ENCODE data around the gene LRRC72.
"Not testable (repeated sequence)": the region's sequence is repeated elsewhere in the genome, so short reads cannot be mapped to it uniquely, and the experiment has no call there.

Gene LRRC72

DNA sequence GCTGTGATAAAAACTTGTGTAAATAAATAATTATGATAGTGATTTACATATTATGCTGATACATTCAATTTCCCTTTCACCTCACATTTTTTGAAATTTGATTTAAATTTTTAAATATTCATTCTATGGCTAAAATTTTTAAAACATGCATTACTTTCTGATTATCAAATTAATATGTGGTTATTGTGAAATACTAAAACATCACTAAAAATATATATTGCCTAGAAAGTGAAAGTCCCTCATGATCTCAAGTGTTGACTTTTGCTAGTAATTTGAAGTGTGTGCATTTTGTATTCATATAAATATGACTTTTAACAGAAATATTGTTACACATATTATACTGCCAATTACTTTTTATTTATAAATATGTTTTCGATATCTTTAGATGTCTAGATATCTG is 3.1 kb downstream of the LRRC72 start:
- no peak for DNase-seq

DNA sequence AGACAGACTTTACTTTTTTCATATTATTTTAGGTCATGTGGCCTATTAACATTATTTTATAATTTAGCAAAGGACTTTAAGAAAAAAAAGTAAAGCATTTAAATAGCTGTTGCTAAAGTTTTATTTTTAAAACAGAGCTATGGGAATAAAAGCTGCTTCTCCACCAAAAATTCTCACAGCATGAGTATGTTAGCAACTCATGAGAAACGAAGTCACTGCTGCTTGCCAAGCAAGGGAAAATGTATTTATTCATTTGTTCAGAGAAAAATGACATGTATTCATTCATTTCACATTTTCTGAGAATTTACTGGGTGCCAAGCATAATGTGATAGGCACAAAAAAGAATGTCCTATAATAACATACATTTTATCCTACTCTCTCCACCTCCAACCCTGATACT is 5.1 kb downstream of the LRRC72 start:
- DNase-seq = no peak

DNA sequence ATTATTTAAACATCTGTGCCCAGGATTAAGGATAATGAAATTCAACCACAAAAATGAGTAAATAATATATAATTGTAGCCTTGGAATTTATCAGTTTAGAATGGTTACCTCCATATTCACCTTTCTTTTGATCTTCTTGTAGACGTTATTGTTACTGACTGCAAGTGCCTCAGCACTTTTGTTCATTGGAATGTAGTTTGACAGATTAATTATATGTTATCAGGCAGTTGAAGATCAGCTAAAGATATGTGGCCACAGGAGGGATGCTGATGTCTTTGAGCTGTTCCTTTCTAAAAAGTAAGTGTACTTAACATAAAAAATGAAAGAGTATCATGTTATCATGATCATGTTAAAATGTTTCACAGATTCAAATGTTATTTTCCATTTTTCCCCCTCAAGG is 5.6 kb downstream of the LRRC72 start:
- no peak for DNase-seq

DNA sequence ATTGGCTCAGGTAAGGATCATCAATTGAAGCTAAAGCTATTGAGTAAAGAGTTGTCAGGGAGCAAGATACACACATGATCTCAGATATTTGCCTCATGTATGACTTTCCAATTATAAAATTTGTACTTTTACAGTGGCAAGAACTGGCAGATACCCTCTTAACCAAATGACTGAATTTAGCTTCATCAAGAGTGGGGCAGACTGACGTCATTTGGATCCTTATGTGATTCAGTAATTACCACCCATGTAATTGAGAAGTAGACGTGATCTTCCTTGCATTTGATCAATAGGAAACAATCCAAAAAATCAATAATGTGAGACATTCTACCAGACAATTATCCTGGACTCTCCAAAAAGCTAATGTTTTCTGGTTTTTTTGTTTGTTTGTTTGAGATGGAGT is 8.9 kb downstream of the LRRC72 start:
- DNase-seq = no peak

DNA sequence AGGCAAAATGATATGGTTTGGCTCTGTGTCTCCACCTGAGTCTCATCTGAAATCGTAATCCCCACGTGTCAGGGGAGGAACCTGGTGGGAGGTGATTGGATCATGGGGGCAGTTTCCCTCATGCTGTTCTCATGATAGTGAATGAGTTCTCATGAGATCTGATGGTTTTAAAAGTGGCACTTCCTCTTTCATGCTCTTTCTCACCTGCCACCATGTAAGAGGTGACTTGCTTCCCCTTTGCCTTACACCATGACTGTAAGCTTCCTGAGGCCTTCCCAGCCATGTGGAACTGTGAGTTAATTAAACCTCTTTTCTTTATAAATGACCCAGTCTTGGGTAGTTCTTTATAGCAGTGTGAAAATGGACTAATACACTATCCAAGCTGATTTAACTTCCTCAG is 13.9 kb downstream of the LRRC72 start:
- not testable (repeated sequence) for DNase-seq

DNA sequence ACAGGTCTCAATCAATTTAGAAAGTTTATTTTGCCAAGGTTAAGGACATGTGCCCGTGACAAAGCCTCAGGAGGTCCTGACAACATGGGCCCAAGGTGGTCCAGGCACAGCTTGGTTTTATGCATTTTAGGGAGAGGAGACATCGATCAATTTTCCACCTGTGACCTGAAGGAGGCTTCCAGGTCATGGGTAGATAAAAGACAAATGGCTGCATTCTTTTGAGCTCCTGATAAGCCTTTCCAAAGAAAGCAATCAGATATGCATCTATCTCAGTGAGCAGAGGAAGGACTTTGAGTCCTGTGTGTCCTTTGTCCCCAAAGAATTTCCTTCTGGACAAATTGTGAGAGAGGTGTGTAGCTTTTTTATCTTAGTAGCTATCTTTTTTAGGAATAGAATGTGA is 15.8 kb downstream of the LRRC72 start:
- no peak for DNase-seq

DNA sequence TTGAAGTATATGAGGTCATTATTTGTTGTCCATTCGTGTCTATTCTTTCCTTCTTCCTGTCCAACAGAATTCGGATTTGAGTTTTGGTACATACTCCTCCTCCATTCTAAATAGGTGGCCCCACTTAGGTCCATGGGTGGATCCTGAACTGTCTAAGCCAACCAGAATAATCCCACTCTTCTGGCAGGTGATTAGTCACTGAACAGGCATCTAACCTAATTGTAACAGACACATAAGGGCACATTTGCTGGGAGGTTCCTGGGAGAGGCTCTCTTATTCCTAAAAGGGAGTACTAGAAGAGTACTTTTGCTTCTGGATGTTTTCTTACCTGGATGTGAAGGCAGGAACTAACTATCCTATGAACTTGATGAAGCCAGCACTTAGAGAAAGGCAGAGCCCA is 16.8 kb downstream of the LRRC72 start:
- DNase-seq = no peak

DNA sequence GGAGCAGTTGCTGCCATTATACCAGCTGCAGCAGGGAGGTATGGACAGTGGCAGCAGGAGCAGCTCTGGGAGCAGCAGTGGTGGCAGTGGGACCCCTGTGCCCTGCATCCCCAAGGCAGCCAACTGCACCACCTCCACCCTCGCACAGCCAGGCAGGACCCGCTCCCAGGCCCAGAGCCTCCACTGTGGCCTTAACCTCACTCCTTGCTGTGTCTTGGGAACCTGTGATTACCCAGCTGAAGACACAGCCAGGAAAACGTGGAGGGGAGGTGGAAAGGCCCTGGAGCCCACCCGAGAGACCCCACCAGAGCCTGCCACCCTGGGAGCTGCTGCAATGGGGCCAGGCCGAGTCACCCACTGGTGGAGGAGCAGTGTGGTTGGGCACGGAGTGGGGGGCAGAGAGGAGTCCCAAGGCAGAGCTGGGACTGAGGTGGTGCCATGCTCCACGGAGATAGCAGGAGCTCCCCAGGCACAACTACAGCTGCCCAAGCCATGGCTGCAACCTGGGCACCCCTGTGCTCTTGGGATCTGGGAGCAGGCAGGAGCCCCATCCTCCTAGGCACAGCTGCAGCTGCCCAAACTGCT is 20.4 kb downstream of the LRRC72 start:
- DNase-seq = no peak

DNA sequence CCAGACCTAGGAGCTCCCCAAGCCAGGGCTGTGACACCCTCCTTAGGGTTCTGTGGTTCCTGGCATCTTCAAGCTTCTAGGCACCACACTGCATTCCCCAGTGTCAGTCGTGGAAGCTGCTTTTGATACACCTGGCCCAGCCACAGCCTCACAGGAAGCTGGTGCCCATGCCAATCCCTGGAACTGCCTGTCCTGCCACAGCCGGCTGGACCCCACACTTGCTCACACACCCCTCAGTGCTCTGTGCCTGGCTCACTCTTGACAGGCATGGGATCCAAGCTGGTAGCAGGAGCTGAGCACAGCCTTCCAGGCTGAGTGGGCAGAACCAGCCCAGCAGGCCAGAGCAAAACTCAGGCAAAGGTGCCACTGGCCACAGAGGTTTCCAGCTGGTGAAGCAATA is 21.8 kb downstream of the LRRC72 start:
- no peak for DNase-seq

DNA sequence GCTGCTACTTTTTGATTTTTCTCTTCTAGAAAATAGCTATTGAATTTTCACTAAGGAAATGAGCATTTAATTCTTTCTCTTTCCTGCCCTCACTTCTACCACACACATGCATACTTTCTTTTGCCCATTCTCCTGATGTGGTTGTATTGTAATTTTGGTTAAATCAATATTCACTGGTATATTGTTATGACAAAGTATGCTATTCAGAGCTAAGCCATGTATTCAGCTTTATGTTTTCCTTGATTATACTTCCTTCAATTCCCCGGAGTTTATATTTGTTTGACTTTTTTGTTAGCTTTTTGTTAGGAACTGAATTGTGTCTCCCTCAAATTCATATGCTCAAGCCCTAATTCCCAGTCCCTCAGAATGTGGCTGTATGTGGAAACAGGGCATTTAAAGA is 24.0 kb downstream of the LRRC72 start:
- no peak for DNase-seq

DNA sequence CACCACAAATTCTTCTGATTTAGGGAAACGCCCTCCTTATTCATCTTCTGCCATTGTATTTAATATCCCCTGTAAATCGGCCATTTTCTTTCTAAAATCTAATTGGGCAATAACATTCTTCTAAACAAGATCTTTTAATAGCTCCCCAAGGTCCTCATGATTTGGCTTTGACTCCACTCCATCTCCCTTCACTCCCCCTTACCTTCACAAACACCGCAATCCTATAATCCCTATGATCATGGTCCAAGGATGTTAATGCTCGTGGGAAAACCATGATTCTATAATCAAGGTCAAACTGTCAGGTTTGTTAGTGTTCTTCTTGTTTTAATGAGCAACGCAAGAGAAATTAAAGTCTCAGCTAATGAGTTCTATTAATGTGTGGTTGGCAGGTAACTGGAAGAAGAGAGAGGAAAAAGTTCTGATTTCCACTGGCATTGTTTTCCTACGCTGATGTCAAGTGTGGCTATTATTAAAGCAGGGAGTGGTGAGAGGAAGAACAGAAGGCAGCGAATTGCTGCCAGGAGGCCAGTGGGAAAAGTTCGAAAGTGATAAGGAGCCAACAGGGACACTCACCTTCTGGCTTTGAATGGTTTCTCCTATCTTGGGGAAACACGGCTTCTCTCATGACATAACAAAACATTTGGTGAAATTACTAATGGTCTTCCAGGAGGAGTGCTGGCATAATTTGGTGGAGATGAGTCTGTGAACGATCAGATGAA is 28.1 kb downstream of the LRRC72 start:
- DNase-seq = no peak

DNA sequence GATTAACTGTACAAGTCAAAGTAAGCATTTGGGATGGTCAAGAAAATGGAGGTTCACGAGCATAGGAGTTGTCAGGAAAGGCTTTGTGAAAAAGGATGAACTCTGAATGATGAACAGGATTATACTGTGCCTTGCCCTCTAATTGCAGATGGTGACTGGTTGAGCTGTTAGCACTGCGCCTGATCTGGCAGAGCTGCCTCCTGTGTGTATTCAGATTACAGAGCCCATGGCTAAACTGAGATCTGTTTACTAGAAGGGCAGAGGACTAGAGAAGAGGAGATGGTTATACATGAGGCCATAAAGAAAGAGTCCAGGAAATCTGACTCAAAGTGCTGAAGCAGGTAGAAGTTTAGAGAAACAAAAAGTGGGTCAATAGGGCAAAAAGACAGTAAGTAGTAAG is 29.7 kb downstream of the LRRC72 start:
- no peak for DNase-seq

DNA sequence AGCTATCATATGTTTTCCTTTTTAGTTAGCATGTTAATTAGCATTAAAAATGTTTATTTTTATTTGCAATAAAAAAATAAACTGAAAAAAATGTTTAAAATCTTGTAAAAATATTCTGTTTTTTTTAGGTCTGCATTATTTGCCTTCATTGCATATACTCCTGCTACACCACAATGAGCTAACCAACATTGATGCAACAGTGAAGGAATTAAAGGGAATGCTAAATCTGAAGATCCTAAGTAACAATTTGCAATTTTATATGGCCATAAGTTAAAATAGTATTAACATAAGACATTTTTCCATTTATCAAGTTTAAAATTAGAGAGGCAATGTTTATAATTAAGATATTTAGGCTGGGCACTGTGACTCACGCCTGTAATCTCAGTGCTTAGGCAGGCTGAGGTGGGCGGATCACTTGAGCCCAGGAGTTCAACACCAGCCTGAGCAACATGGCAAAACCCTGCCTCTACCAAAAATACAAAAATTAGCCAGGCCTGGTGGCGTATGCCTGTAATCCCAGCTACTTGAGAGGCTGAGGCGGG is 32.2 kb downstream of the LRRC72 start:
- no peak for DNase-seq

DNA sequence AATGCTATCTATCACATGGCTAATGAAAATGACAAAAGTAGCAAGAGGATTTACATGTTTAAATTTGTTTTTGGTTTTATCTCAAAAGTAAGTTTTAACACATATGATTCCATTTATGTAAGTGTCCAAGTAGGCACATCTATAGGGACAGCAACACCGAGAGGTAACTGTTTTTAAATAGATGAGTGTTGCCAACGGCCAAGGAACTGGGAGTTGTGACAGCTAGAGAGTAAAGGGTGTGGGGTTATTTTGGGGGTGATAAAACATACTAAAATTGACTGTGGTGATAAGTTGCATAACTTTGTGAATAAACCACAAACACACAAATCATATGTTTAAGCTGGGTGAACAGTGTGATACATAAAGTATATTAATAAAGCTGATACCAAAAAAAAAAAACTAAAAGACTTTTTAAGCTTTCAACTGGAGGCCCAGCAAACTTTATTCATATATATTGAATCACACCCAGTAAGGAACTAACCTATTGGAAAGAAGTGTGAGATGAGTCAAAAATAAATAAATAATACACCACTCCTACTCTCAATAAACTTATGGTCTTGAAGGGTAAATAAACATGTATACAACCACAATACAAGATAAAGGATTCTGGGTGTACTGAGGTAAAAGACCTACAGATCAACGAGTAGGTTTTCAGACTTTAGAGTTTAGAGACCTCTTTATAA is 33.0 kb downstream of the LRRC72 start:
- DNase-seq = no peak

DNA sequence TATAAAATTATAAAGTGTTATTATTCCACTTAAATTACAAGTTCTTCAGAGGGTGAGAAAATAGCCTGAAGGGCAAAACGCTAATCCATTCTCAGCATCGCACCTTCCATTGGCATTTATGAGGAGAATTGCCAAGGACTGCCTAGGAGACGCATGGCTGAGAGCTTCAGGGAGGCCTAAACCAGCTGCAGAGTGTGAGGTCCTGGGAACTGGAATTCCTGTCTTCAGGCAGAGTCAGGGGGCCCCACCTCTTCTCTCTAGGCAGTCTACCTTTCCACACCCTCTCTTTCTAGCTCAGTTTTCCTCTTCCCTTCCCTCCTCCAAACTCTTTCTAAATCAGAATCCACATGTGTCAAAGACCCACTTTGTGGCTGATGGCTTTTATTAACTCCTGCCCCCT is 35.3 kb downstream of the LRRC72 start:
- DNase-seq = no peak

DNA sequence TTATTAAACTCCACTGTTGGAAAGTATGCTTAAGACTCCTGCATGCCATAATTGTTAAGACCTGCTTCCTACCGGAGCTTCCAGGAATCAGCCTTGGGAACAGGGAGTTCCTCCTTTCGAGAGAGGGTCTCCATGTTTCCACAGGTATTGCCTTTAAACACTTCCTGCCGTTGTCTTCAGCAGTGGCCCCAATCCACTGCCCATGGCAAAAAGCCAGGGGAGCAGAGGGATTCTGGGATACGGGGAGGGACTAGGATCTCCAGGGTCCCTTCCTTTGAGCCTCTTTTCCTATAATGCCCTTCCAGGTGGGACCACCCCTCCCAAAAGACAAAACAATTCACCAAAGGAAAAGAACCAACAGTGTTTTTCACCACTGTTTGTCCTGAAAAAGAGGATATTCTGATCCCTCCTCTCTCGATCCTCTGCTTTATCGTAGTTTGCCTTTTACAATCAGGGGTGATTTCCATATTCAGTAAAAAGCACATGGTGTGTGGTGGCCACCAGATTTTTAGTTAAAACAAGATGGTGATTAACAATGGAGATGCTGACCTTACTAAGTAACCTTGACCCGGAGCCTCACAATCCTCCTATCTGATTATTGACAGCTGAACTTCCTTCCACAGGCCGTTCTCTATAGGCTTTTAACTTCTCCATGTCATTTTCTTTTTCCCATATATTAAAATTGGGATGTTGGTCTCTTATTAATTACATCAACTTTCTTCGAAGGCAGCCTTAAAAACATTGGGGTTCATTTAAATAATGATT is 36.0 kb downstream of the LRRC72 start:
- DNase-seq = no peak

DNA sequence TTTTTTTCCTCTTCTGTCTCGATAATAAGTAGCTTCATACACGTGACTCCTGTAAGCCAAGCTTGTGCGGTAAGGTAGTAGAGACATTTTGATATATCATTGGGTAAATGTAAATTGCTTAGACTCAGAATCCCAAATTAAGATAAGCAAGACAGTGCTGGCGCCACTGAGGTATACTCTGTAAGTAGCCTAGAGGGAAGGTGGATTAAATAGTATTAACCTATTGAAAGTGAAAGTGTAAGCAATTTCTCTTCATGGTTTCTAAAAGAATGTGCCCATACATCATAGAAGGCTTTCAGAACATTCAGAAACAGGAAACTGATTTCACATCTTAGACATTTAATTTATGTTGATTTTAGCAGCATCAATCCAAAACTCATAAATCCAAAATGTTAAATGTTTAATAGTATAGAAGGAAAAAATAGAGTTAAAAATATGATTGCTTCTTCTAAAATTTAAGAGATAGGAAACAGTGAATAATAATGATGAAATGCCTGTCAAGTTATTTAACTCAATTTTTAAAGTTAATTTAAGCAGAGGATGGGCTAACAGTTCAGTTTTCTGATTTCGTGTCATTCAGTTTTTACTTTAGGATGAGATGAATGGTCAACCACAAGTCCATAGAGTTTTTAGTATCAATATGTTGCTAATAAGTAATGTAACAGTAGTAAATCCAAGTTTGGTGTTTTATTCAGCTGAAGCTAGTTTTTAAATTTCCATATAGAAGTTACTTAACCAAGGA is 36.8 kb downstream of the LRRC72 start:
- no peak for DNase-seq

DNA sequence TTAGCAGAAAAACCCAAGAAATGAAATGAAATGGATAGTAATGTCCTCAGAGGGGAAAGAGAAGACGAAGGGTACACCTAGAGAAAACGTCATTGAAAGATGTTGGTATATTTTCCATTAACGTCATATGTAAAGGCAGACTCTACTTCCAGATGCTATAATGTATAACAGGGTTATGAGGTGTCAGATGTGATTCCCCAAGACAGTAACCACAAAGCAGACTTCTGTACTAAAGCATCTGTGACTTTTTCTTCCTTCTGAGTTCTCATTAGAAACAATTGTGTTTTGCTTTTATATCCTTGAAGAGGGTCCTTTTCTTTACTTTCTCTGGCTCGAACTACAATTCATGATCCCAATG is 37.4 kb downstream of the LRRC72 start:
- no peak for DNase-seq

DNA sequence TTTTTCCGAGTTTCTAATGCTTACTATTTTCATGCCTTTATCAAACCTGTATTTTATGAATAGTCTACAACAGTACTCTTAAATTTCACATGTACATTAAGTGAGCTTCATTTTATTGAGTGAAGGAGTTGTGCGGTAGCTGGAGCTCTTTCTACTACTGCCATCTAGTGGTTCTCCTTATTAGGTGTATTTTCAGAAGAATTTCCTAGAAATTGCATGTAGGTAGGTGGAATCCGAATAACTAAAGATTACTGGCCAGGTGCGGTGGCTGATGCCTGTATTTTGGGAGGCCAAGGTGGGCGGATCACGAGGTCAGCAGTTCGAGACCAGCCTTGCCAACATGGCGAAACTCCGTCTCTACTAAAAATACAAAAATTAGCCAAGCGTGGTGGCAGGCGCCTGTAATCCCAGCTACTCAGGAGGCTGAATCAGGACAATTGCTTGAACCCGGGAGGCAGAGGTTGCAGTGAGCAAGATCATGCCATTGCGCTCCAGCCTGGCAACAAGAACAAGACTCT is 38.3 kb downstream of the LRRC72 start:
- DNase-seq = no peak

DNA sequence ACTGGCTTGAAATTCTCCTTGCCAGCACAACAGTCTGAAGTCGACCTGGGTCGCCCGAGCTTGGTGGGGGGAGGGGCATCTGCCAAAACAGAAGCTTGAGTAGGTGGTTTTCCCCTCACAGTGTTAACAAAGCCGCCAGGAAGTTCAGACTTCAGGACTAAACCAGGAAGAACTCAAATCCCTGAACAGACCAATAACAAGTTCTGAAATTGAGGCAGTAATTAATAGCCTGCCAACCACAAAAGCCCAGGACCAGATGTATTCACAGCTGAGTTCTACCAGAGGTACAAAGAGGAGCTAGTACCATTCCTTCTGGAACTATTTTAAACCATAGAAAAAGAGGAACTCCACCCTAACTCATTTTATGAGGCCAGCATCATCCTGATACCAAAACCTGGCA is 45.3 kb downstream of the LRRC72 start:
- DNase-seq = no peak

DNA sequence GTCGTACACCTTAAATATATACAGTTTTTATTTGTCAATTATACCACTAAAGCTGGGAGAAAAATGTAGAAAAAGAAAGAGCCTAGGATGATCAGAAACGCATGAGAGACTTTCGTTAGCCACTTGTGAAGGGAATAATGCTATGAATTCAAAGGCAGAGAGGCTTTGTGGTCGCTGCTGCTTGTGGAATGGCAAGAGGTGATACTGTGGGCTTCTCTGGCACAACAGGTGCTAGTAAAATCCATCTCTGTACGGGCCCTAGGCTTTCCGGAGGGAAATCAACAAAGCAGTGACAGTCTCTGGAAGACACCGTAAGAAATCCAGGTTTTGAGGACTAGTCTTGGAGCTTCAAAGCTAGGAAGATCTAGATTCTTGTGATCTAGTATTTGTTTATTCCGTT is 52.6 kb downstream of the LRRC72 start:
- no peak for DNase-seq

DNA sequence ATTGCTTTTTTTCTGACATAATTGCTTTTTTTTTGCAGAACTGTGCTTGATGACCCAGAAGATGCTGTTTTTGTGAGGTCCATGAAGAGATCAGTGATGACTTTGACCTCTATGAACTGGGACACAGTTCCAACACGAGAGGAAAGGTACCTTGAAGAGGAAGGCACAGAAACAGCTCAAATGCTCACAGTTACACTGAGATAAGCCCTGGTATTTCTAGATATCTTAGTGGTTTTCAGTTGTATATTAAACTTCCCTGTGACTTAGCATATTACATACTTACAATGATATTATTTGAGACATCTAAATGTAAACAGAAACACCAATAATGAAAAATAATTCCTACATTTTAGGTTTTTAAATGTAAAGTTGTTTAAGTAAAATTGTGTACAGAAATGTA is 54.7 kb downstream of the LRRC72 start:
- no peak for DNase-seq

DNA sequence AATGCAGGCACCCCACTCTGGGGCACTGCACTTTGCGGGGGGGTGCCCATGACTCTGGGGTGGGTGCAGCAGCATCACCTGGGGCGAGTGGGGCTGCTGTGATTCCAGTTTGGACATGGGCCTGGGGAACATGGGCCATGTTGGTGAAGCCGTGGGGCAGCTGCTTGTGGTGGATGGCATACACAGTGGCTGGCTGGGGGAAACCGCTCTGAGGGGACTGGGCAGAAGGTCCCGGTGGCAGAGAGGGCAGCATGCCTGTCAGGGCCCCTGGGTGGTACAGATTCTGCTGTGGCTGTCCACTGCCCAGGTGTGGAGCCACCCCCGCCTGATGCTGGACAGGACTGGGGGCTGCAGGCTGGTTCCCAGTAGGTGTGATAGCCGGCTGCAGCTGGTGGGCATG is 57.2 kb downstream of the LRRC72 start:
- DNase-seq = no peak

All from CD4-positive, alpha-beta T cell treated with Interleukin-6 for 4 hours (primary cell).